Stimulated activated naive CD4-positive, alpha-beta T cell (primary cell): ENCODE data around the gene GALNT10.

Source experiments
- DNase-seq, 6 experiments: peaks; one replicate each; lab custom pipeline; 2025; lab: John Stamatoyannopoulos, UW

GALNT10 gene

DNA sequence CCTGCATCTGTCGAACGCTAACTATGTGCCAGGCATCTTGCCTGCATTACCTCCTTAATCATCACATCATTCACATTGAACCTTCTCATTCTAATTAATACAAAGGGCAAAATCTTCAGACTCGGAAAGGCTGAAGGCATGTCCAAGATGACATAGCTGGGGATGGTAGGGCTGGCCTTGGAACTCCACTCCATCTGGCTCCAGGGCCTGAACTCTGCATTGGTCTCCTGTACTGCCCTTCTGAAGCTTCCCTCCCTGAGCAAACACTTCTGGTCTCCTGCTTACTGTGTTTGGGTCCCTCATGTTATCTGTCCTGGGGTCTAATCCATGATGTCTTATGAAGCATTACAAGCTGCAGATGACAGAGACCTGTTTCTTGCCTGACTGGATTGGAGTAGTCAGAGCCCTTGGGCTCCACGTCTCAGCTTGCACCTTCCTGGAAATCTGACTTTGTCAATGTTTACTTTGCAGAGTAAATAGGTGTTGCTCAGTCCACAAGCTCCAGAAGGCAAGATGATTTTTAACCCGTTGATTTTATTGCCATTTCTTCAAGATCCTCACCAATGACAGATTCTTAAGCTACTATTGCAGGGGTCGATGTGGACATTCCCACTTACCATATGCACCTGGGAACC lies 106.1 kb downstream of the GALNT10 start:
- DNase-seq = no peak

DNA sequence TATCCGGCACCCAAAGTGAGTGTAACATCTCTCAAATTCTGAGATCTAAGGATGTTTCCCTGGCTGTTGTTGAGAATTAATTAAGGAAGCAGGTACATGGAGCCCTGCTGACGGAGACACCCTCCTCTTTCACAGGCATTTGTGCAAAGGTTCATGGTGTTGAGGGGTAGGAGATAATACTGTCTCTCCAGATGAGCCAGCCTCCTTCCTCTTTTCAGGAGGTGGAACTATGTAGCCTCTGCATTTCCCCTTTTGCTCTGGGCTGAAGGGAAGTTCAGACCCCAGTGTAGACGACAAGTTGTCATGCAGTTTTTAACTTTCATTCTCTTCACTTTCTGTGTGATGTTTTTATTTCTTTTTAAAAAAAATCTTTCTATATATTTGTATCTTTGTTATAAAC lies 107.5 kb downstream of the GALNT10 start:
- no peak for DNase-seq

DNA sequence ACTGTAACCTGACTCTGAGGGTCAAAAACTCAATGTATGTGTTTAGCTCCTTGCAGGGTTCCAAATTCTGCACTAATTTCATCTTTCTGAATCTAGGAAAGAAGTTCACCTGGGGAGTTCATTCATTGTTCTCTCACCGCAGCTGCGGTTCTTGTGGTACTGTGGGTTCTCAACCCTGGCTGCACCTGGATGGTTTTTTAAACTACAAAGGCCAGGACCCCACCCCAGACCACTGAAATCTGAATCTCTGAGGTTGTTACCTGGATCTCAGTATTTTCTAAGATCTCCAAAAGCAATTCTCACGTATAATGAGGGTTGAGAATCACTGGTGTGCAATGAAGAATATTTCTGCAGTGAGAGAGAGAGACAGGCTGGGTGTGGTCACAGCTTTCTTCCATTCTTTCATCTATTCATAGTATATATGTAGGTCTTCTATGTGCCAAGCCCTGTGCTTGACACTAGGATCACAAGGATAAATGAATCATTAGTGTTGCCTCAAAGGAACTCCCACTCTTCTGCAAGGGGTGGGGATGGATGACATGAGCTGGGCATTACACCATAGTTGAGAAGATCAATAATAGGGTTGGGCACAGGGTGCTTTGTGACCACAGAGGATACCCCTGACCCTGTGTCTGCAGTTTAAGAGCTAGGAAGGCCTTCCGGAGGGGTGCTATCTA lies 109.8 kb downstream of the GALNT10 start:
- DNase-seq = no peak

DNA sequence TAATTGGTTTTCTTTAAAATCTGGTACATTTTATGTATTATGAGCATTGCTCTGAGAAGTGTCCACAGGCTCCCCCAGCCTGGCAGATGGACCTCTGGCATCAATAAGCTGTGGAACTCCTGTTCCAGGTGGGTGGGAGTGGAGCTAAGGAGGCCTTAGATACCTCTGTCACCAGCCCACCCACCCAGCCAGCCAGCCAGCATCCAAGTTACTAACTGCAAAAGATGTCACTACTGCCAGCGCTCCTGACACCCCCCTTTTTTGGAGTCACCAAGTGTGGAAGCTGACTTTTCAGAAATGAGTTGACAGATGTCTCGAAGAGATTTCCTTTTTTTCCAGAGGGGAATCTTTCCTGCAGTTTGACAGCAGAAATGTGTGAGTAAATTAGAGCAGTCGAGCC lies 111.2 kb downstream of the GALNT10 start:
- no peak for DNase-seq

DNA sequence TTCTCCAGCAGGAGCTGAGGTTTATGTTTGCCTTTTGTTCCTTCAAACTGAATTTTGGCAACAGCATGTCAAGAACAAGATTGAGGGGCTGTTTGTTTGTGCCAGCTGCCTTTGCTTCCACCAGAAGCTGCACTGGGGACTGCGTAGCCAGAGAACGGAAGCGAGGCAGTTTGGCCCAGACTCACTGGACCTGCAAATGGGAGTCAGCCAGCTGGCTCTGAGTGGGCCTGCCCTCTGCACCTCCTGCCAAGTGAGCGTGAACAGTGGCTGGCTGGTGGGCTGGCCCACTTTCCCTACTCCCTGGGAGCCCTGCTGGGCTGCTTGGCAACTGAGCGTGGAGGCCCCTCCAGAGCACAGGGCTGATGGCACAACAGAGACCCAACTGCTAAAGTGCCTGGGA lies 111.6 kb downstream of the GALNT10 start:
- no peak for DNase-seq

DNA sequence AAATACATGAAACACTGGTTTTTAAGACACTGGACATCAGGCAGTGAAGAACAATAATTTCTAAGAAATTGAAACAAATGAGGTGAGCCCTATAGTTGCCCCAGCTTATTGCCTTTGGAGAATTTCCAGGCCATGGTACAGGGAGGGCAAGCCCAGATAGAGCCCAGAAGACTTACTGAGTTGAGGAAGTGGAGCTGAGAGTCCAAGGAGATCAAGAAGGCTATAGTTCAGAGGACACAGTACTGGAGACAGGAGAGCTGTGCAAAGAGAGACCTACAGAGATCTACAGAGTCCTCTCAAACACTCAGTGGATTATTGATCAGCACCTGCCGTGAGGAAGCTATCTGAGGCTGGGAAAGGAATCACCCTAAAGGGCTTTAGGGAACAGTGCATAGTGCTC lies 112.6 kb downstream of the GALNT10 start:
- no peak for DNase-seq

DNA sequence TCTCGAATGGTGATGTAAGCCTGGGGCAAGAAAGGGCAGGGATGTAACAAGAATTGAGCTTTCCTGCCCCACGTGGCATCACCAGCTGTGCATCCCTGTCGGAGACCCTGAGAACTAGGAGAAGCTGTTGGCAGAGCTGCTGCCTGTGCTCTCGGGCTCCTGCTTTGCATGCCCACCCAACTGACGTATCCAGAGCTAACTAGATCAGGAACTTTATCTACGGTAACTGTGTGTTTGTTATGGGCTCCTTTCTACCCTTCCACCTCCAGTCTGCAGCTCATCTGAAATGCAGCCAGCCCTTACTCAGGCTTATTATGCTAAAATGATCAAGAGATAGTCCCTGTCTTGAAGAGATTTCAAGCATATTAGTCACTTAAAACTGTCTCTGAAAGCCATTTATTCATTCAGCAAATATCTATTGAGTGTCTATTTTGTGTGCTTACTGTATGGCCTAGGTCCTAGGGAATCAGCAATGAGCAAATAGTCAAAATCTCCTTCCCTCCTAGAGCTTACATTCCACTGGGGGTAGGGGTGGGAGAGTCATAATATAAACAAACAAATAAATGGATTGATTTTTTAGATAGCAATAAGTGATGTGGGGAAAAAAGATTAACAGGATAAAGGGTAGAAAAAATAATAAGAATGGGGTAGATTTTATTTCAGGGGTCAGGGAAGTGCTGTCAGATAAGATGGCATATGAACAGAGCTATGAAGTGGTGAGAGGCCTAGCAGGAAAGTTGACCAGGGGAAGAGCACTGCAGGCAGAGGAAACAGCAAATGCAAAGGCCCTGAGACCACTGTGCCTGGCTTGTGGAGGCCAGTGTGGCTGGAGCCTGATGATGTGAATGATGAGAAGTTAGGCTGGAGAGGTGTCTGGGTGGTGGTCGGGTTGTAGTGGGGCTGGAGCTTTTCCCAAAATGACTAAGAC lies 118.2 kb downstream of the GALNT10 start:
- DNase-seq = no peak

DNA sequence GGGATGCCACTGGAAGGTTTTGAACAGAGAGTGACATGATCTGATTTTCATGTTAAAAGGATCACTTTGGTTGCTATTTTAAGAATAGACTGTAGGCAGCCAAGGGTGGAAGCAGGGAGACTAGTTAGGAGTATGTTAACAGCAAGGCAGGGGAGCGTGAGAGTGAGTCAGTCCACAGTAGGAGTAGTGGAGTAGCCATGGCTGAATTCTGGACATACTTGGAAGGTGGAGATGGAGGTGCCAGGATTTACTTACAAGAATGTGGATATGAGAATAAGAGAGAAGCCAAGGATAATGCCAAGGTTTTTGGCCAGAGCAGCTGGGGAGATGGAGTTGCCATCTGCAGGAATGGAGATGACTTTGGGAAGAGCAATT lies 118.8 kb downstream of the GALNT10 start:
- no peak for DNase-seq

DNA sequence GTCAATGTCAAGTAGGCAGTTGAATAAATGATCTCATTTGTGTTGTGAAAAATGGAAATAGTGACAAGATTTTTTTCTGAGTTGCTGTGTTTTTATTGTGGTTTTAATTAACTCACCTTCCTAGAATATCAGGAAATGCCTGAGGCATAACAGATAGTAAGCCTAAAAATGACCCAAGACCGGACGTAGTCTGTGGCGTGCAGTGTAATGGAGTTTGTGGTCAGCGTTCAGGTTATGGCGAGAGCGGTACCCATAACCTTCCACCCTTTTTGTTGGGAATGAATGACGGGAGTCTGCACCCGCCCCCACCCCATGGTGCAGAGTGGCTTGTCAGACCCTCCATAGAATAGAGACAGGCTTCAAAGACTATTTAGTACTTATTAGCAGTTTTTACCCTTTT lies 119.3 kb downstream of the GALNT10 start:
- DNase-seq = no peak

DNA sequence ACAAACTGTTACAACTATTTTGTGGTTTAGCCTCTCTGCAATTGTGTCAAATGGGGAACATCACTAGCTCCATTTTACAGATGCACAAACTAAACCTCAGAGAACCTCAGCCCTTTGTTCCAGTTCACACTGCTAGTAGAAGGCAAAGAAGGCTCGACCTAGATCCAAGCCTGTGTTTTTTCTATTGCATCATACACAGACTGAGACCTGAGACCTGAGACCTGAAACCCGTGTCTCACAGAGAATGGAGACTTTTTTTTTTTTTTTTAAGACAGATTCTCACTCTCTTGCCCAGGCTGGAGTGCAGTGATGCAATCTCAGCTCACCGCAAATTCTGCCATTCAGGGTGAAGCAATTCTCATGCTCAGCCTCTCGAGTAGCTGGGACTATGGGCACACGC lies 120.8 kb downstream of the GALNT10 start:
- DNase-seq = no peak

DNA sequence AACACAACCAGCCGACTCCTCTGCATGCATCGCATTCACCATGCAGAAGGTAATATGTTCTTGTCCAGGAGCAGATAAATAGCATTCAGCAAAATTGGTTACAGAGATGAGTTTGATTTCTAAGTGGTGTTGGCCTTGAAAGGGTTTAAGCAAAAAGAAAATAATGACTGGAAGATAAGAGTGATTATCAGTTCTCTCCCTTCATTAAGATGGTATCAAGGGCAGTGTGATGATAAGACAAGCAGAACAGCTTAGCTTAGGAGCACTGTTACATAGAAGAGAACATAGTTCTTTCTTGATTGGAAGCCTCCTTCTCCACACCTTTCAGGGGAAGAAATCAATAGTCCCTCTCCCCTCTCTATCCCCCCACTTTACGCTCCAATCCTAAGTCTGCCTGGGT lies 121.5 kb downstream of the GALNT10 start:
- DNase-seq = no peak

DNA sequence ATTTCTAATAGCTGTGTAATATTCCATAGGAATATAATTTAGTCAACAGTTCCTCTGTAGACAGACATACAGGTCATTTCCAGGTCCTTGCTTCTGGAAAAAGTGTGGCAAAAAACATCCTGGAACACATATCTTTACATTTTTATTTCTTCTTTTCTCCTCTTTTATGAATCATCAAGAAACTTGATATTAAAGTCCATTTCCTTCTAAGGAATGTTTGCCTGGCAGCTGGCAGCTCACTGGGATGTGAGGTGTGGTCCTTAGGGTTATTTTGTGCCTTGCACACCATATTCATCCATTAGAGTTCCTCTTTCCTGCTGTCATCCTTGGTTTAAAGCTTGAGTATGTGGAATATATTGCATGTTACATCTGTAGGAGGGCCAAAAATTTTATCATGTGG lies 122.0 kb downstream of the GALNT10 start:
- no peak for DNase-seq

DNA sequence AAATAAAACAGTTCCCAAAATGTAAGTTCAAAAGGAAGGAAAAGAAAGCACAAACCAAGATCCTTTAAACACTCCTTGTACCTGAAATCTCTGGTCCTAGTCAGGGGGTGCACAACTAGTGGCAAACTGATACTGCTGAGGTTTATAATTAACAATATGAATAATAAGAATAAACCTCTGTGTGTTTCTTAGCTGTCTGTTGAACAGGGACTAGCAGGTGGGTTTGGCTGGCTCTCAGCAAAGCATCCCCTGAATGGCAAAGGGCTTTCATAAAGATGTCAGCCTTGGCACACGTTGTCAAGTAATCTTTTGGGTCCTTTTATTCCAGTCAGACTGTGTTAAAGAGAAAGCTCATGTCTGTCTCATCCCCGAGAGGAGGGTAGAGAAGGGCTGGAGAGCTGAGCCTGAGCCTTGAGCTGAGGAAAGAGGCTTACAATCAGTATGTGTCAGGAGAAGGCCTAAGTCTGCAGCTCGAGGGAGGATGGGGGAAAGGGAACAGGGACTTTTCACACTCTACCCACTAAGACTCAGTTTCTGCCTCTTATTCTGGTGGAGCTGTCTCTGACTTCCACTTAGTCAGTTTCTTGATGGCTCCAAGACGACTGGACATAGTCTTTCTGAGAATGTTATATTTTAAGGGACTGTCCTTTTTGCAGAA lies 123.0 kb downstream of the GALNT10 start:
- no peak for DNase-seq

DNA sequence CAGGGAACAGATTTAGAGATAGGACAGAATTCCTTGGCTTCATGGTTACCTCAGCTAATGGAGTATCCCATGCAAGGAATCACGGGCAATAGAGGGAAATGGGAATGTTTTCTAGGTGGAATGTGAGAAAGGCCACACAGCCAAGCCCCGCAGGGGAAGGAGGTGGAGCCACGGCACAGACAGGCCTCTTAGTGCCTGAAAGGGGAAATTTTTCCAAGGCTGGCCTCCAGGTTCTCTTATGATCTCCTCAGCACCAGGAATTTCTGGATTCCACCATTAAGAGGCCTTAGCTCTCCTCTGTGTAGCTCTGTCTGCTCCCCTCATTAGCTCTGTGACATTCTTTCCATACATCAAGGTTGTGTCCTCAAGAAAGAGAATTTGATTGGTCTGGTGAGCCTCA lies 124.7 kb downstream of the GALNT10 start:
- DNase-seq = no peak

DNA sequence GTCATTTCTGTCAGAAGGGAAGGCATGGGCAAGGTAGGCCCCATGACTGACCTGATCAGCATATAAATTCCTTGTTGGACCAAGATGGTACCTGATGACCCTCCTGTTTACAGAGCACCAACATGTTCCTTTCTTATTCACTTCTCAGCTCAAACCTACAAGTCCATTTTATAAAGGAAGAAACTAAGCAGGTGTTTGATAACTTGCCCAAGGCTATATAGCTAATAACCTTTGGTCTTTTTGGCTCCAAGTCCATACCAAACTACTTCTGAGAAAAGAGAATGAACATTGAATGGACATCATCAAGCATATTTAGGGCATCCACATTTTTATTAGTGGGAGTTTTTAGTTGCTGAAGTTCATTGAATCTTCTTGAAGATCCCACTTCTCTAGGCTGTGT lies 125.2 kb downstream of the GALNT10 start:
- DNase-seq = no peak

DNA sequence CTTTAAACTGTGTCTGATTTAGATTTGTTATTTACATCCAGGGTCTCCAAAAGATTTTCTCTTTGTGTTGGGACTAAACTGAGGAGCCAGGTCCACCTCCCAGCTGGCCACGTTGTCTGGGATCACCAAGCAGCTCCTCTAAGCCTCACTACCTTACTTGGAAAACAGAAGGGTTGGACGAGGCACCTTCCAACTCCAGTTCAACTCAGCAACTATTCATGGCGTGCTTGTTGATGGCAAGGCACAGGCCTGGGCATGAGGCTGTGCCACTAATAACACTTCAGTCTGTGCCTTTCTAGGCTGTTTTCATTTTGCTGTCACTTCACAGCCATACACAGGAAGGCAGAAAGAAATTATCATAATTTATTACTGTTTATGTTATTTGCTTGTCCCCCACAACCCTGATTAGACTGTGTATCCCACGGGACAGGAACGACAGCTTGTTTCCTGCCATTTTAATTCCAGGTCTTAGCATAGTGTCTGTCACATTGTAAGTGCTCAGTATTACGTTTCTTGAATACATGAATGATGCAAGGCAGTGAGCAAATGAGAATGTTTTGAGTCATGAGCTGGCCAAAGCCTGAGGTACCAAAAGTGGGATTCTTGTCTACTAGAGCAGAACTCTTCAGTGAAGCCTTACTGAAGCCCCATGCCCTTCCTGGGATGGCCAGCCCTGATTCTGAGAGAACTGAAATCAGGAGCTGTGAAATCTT lies 125.8 kb downstream of the GALNT10 start:
- DNase-seq = no peak

DNA sequence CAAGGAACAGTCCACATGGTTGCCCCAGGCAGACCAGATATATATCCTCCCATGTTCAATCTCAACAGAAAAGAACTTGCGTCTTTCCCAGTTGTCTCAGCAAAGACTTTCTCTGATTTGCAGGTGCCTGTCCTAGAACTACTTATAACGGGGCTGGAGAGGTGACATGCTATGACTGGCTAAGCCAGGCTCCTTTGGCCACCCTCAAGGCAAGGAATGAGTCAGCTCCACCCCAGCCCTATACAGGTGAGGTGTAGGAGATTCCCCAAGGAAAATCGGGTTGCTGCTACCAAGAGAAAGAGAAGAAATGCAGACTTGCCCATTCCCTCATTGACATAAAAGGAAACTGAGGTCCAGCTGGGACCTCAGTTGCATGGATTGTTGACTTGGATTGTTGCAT lies 127.4 kb downstream of the GALNT10 start:
- DNase-seq = no peak

DNA sequence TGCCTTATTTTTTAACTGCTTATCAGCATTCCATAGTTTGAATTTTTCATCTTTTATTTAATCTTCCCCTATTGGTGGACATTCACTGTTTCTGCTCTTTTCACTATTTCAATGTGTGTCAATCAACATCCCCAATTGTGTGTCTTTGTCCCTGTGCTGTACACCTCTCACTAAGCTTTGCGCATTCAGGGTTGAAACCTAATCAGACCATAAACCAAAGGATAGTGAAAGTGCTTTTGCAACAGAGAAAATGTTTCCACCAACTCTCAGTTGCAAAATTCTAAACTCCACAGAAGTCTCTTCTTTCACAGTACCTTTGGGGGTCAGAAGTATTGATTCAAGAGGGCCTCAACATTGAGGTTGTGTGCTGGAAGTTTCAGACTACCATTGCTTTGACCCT lies 128.2 kb downstream of the GALNT10 start:
- no peak for DNase-seq

DNA sequence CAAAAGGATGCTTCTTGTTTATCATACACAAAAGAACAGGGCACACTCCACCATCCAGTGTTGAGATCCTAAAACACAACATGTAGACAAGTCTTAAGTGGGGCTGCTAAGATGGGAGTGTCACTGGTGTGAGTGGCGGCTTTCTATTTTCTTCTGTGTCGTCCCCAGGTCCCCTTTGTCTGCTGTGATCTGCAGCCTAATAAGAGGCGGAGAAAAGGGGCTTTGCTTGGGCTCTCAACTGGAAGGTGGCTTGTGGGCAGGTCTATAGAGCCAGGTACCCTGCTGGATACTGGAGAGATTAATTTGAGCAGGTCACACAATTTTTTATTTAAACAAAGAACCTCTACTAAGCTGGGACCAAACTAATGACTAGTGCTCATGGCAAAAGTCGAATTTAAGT lies 129.2 kb downstream of the GALNT10 start:
- DNase-seq = no peak

DNA sequence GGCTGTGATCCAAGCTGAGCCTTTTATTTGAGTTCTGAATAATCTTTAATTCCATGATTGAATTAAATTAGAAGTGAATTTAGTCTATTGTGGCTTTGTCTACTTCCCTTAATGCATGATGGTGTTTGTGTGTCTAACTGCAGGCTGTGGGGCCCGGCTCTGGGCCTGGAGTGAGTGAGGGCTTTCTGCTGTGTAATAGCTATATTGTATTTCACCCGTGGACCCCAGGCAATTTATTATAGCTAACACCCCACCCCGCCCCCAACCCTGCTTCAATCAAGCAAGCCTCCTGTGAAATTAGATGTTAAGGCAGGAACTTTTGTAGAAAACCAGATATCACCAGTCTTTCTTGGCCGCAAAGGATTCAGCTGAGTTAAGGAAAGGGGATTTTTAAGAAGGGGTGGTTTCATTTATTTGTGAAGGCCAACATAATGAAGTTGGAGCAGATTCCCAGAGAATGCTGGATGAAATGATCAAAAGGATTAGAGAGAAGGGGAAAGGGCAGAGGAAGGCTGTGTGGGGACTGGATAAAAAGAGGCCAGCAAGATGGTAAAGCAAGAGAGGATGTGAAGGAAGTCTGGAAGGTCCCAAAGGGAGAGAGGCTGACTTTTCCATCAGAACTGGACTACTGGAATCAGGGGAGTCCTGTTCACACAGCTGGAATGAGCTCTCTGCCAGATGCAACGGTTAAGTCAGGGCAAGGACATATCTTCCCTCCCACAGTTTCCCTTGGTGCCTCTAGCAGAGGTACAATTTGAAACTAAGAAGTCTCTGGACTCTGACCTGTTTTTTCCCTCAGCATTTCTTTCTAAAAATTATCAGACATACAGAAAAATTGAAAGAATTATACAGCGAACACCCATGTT lies 129.9 kb downstream of the GALNT10 start:
- DNase-seq = no peak

DNA sequence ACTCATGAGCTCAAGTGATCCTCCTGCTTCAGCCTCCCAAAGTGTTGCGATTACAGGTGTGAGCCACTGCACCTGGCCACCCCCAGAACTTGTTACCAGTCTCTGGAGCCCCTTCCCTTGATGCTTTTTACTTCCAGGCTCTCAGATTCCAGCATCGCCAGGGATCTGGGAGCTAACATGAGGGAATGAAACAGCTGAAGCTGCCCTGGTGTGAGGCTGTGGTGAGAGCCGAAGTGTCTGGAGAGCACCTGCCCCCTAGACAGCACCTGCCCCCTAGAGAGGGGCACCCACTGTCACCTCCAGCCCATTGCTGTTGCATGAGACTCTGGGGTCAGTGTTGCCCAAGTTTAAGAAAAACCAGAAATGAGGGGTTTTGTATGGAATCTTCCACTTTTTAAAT lies 131.0 kb downstream of the GALNT10 start:
- no peak for DNase-seq
